ENCODE measurements around the gene REXO2. TPM values are rescaled to one million over a fixed set of nuclear protein-coding genes. Genes with fewer than 3 reads are reported as not detected.

REXO2 gene
- total RNA-seq, 1 experiment from 2014 or later, result 82.0 TPM

GRCh38 chr11:114440121-114440860 is 1.0 kb downstream of the REXO2 start:
- DNase-seq (ENCODE audit: low spot score), result peak; percentile 20
- in situ Hi-C loops (cut with HindIII; ENCODE audit: low sequenced_read_pairs), result no loop called here

GRCh38 chr11:114440971-114441763 is 1.9 kb downstream of the REXO2 start:
- DNase-seq (ENCODE audit: low spot score), result peak; percentile 41
- in situ Hi-C loops (cut with HindIII; ENCODE audit: low sequenced_read_pairs), result no loop called here

- DNase-seq (ENCODE audit: low spot score), result no peak
- in situ Hi-C loops (cut with HindIII; ENCODE audit: low sequenced_read_pairs), result no loop called here
These were observed 2.7 kb downstream of the REXO2 start for GRCh38 chr11:114441921-114442320.

GRCh38 chr11:114442536-114442935 is 3.3 kb downstream of the REXO2 start:
- in situ Hi-C loops (cut with HindIII; ENCODE audit: low sequenced_read_pairs), result no loop called here

DNA sequence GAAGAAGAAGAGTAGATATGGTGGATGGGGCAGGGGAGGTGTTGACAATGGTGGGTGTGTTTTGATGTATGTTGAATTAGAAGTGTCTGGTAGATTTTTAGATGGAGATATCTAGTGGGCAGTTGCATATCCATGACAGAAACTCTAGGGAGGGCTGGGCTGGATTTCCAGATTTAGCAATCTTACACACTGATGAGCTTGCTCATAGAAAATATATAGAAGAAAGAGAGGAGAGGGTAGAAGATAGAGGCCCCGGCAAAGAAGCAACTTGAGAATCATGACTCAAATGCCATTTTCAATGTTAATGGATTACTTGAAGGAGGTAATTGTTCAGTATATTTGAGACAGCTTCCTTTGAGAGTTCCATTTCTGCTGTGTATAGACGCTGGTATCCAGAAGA is 8.2 kb downstream of the REXO2 start:
- in situ Hi-C loops (cut with HindIII; ENCODE audit: low sequenced_read_pairs), result no loop called here

More at GRCh38 chr11:114442536-114442935, 3.3 kb downstream of the REXO2 start:
- DNase-seq (ENCODE audit: low spot score), result no peak

DNA sequence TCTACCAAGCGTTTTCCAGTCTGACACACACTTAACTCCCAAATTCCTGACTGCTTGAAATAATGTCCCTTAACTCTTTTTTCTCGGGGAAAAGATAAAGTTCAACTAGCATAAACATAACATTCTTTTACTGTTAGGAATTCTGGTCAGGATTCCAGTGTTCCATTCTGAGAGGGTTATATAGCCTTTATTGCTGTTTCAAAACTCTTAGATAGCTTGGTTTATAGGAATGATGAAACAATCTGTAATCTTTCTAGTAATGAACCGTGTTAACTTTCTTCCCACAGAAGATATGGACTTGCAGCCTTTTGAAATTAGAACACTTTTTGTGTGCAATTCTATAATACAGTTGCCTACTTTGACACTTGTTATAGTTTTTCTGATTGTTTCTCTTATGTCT is 8.6 kb downstream of the REXO2 start:
- peak; percentile 17 for DNase-seq (ENCODE audit: low spot score)
- in situ Hi-C loops (cut with HindIII; ENCODE audit: low sequenced_read_pairs), result no loop called here

More for the DNA sequence above, 8.2 kb downstream of the REXO2 start:
- no peak for DNase-seq (ENCODE audit: low spot score)

- in situ Hi-C loops (cut with HindIII; ENCODE audit: low sequenced_read_pairs), result no loop called here
- DNase-seq (ENCODE audit: low spot score), result peak; percentile 87
These were observed 9.6 kb downstream of the REXO2 start for GRCh38 chr11:114448749-114449482.

GRCh38 chr11:114449845-114450244 is 10.6 kb downstream of the REXO2 start:
- DNase-seq (ENCODE audit: low spot score), result peak; percentile 17
- in situ Hi-C loops (cut with HindIII; ENCODE audit: low sequenced_read_pairs), result no loop called here

DNA sequence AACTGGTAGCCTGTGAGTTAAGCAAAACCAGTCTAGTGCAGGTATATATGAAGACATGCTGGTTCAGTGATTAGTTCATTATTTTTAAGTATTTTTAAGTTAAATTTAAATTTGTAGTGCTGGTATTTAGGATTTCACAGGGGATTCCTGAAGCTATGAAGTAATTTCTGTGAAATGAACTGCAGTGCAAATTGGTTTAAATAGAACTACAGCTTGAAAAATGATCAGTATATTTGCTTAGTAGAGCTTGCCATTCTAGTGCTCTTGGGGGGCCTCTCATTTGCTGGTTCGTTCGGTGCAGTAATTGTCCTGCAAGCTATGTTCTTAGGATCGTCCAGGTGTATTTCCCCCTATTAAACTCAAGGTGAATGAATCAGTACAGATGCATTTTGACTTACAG is 13.1 kb downstream of the REXO2 start:
- in situ Hi-C loops (cut with HindIII; ENCODE audit: low sequenced_read_pairs), result no loop called here
- no peak for DNase-seq (ENCODE audit: low spot score)

GRCh38 chr11:114463999-114464398 is 24.7 kb downstream of the REXO2 start:
- in situ Hi-C loops (cut with HindIII; ENCODE audit: low sequenced_read_pairs), result no loop called here
- DNase-seq (ENCODE audit: low spot score), result no peak

GRCh38 chr11:114466742-114467141 is 27.5 kb downstream of the REXO2 start:
- DNase-seq (ENCODE audit: low spot score), result no peak
- in situ Hi-C loops (cut with HindIII; ENCODE audit: low sequenced_read_pairs), result no loop called here

DNA sequence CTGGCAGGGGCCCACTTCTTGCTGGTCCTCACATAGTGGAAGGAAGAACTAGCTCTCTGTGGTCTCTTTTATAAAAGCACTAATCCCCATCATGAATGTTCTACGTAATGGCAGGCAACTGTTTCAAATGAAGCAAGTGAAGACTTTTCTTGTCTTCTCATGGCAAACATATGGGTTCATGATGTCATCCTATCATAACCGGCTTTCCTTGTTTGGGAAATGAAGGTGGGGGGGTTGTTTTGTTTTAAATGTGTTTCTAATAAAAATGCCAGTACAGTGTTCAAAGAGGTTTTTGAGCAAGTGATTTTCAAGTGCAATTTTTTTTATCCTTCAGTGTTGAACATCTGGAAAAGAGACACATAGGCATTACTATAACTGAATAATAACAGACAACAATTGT is 33.4 kb downstream of the REXO2 start:
- no peak for DNase-seq (ENCODE audit: low spot score)
- in situ Hi-C loops (cut with HindIII; ENCODE audit: low sequenced_read_pairs), result no loop called here

DNA sequence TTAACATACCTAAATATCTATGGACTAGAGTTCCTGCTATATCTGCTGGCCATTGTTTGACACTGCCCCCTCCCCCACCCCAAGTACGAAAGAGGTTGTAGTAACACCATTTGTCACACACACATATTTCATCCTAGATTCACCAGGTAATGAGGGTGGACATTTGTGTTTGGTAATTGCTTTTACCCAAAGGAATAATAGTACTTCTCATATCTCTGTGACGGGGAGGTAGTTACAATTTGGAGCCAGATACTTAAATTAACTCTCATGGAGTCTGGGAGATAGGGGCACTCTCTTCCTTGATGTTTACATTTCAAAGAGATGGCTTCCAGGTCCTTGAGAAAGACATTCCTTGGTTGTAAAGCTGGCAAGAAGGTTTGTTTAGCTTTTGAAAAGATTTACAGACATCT is 38.7 kb downstream of the REXO2 start:
- in situ Hi-C loops (cut with HindIII; ENCODE audit: low sequenced_read_pairs), result no loop called here
- no peak for DNase-seq (ENCODE audit: low spot score)

GRCh38 chr11:114478768-114479167 is 39.5 kb downstream of the REXO2 start:
- in situ Hi-C loops (cut with HindIII; ENCODE audit: low sequenced_read_pairs), result no loop called here
- DNase-seq (ENCODE audit: low spot score), result no peak

DNA sequence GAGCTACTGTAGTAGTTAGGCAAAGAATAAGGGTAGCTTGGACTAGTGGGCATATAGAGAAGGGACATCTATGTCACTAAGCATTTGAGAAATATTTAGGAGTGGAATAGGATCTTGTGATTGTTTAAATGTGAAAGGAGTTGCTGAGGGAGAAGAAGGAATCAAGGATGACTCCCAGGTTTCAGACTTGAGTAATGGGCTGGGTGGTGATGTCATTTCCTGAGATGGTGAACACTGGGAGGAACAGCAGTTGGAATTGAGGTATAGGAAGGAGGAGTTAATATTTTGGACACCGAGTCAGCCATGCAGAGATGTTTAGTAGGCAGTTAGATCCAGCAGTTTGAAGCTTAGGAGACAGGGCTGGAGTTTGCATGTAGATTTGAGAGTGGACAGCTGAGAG is 40.1 kb downstream of the REXO2 start:
- no peak for DNase-seq (ENCODE audit: low spot score)
- in situ Hi-C loops (cut with HindIII; ENCODE audit: low sequenced_read_pairs), result no loop called here

DNA sequence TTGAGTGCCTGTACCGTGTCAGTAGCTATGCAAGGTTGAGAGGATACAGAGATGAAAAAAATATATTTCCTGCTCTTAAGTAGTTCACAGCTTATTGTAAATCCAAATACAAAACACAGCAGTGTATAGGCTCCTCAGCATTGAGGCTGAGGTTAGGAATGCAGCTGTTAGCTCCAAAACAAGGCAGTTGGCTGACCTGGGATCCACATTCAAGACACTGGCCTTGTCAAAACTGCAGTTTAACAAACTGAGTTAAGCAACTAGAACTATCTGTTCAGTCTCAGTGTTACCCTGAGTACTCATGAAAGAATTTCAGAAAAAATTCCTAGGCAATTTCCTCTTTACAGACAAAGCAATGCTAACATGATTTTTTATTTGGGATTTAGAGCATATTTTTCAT is 42.8 kb downstream of the REXO2 start:
- in situ Hi-C loops (cut with HindIII; ENCODE audit: low sequenced_read_pairs), result no loop called here
- no peak for DNase-seq (ENCODE audit: low spot score)

GRCh38 chr11:114483929-114484328 is 44.7 kb downstream of the REXO2 start:
- in situ Hi-C loops (cut with HindIII; ENCODE audit: low sequenced_read_pairs), result no loop called here
- no peak for DNase-seq (ENCODE audit: low spot score)

- in situ Hi-C loops (cut with HindIII; ENCODE audit: low sequenced_read_pairs), result no loop called here
- no peak for DNase-seq (ENCODE audit: low spot score)
These were observed 57.6 kb downstream of the REXO2 start for GRCh38 chr11:114496915-114497314.

GRCh38 chr11:114499756-114500155 is 60.5 kb downstream of the REXO2 start:
- in situ Hi-C loops (cut with HindIII; ENCODE audit: low sequenced_read_pairs), result no loop called here
- no peak for DNase-seq (ENCODE audit: low spot score)

Measured in G401 (cell line).